ENCODE measurements around the gene COMT. TPM values are rescaled to one million over a fixed set of nuclear protein-coding genes. Genes with fewer than 3 reads are reported as not detected.

The COMT gene
- total RNA-seq, 2 experiments from 2014 or later: 92.6 to 95.3 TPM

- ATAC-seq: no peak
- Mint-ChIP-seq H3K9me3 (ENCODE audit: low read depth) (no peaks in the 10 kb centered on the region), H3K36me3 (no peaks in the 10 kb centered on the region), H3K27ac (no peak overlapping the region), H3K4me1 (peaks cover 9% of the 10 kb centered on the region), H3K4me3 (no peak overlapping the region), H3K27me3 (no peaks in the 10 kb centered on the region)
- DNase-seq: no peak
- CTCF ChIA-PET: interaction anchor here (1.1 to 10.7 kb wide), 4 partner anchors 11 to 154 kb away, joined by 3 to 97 read pairs (median 3); no protein-coding TSS in a partner anchor
Measured at GRCh38 chr22:19974935-19975706, 33.5 kb downstream of the COMT start.

- Mint-ChIP-seq H3K27me3 (no peaks in the 10 kb centered on the region), H3K9me3 (ENCODE audit: low read depth) (no peaks in the 10 kb centered on the region), H3K27ac (no peak overlapping the region), H3K36me3 (no peaks in the 10 kb centered on the region), H3K4me3 (no peak overlapping the region), H3K4me1 (peaks cover 9% of the 10 kb centered on the region)
- DNase-seq (no peak), ATAC-seq (no peak)
- CTCF ChIA-PET: interaction anchor here (1.1 to 1.4 kb wide), 2 partner anchors 17 to 153 kb away, joined by 3 read pairs; no protein-coding TSS in a partner anchor
Measured at GRCh38 chr22:19975707-19976035, 34.1 kb downstream of the COMT start.

- no peaks in the 10 kb centered on the region for H3K9me3 Mint-ChIP-seq (ENCODE audit: low read depth)
- CTCF ChIA-PET: interaction anchor here (0.6 kb wide), 1 partner anchor 37 kb away, joined by 3 read pairs; no protein-coding TSS in a partner anchor
- no peak overlapping the region for H3K4me3 Mint-ChIP-seq
- no peaks in the 10 kb centered on the region for H3K36me3 Mint-ChIP-seq
- no peaks in the 10 kb centered on the region for H3K27me3 Mint-ChIP-seq
- ATAC-seq (no peak), DNase-seq (no peak)
- peaks cover 7% of the 10 kb centered on the region for H3K4me1 Mint-ChIP-seq
- no peak overlapping the region for H3K27ac Mint-ChIP-seq
Measured at GRCh38 chr22:19976671-19977070, 35.1 kb downstream of the COMT start.

GRCh38 chr22:19977296-19978243 is 36.0 kb downstream of the COMT start:
- peaks cover 7% of the 10 kb centered on the region for H3K4me1 Mint-ChIP-seq
- H3K9me3 Mint-ChIP-seq (ENCODE audit: low read depth): no peaks in the 10 kb centered on the region
- CTCF ChIA-PET: interaction anchor here (0.6 to 1.3 kb wide), 2 partner anchors 36 to 82 kb away, joined by 3 read pairs; no protein-coding TSS in a partner anchor
- no peaks in the 10 kb centered on the region for H3K36me3 Mint-ChIP-seq
- ATAC-seq: no peak
- no peaks in the 10 kb centered on the region for H3K27me3 Mint-ChIP-seq
- DNase-seq: no peak
- no peak overlapping the region for H3K4me3 Mint-ChIP-seq
- no peak overlapping the region for H3K27ac Mint-ChIP-seq

GRCh38 chr22:19978748-19979147 is 37.2 kb downstream of the COMT start:
- Mint-ChIP-seq H3K9me3 (ENCODE audit: low read depth) (no peaks in the 10 kb centered on the region), H3K27ac (no peak overlapping the region), H3K27me3 (no peaks in the 10 kb centered on the region), H3K36me3 (no peaks in the 10 kb centered on the region), H3K4me1 (peaks cover 7% of the 10 kb centered on the region), H3K4me3 (no peak overlapping the region)
- ATAC-seq (no peak), DNase-seq (no peak)
- CTCF ChIA-PET: interaction anchor here (1.3 kb wide), 1 partner anchor 81 kb away, joined by 3 read pairs; no protein-coding TSS in a partner anchor

GRCh38 chr22:19979712-19980493 is 38.3 kb downstream of the COMT start:
- Mint-ChIP-seq H3K36me3 (no peaks in the 10 kb centered on the region), H3K4me3 (no peak overlapping the region), H3K9me3 (ENCODE audit: low read depth) (no peaks in the 10 kb centered on the region), H3K27me3 (no peaks in the 10 kb centered on the region), H3K27ac (no peak overlapping the region), H3K4me1 (peaks cover 6% of the 10 kb centered on the region)
- CTCF ChIA-PET: no interaction called here
- DNase-seq (no peak), ATAC-seq (no peak)

- Mint-ChIP-seq H3K4me3 (no peak overlapping the region), H3K4me1 (no peaks in the 10 kb centered on the region), H3K9me3 (ENCODE audit: low read depth) (no peaks in the 10 kb centered on the region), H3K27ac (no peak overlapping the region), H3K27me3 (no peaks in the 10 kb centered on the region), H3K36me3 (no peaks in the 10 kb centered on the region)
- DNase-seq (no peak), ATAC-seq (no peak)
- CTCF ChIA-PET: no interaction called here
Measured at GRCh38 chr22:19980766-19981165, 39.2 kb downstream of the COMT start.

- no peak for ATAC-seq
- Mint-ChIP-seq H3K4me1 (no peaks in the 10 kb centered on the region), H3K27me3 (no peaks in the 10 kb centered on the region), H3K27ac (no peak overlapping the region), H3K4me3 (no peak overlapping the region), H3K36me3 (no peaks in the 10 kb centered on the region), H3K9me3 (ENCODE audit: low read depth) (no peaks in the 10 kb centered on the region)
- CTCF ChIA-PET: no interaction called here
- DNase-seq: no peak
Measured at GRCh38 chr22:19981171-19981960, 39.8 kb downstream of the COMT start.

- Mint-ChIP-seq H3K4me1 (no peaks in the 10 kb centered on the region), H3K4me3 (no peak overlapping the region), H3K27ac (no peak overlapping the region), H3K27me3 (no peaks in the 10 kb centered on the region), H3K9me3 (ENCODE audit: low read depth) (no peaks in the 10 kb centered on the region), H3K36me3 (no peaks in the 10 kb centered on the region)
- ATAC-seq (no peak), DNase-seq (no peak)
- CTCF ChIA-PET: interaction anchor here (0.7 to 3.4 kb wide), 2 partner anchors 32 to 147 kb away, joined by 3 to 10 read pairs; no protein-coding TSS in a partner anchor
Measured at GRCh38 chr22:19981961-19982920, 40.7 kb downstream of the COMT start.

- Mint-ChIP-seq H3K4me1 (no peaks in the 10 kb centered on the region), H3K9me3 (ENCODE audit: low read depth) (no peaks in the 10 kb centered on the region), H3K27ac (no peak overlapping the region), H3K36me3 (no peaks in the 10 kb centered on the region), H3K27me3 (no peaks in the 10 kb centered on the region), H3K4me3 (no peak overlapping the region)
- DNase-seq: no peak
- ATAC-seq: no peak
- CTCF ChIA-PET: interaction anchor here (1.0 to 3.4 kb wide), 3 partner anchors 11 to 36 kb away, joined by 3 to 10 read pairs (median 4); no protein-coding TSS in a partner anchor
Measured at GRCh38 chr22:19982991-19983578, 41.5 kb downstream of the COMT start.

- CTCF ChIA-PET: interaction anchor here (0.7 to 3.4 kb wide), 4 partner anchors 11 to 35 kb away, joined by 3 to 10 read pairs (median 4); no protein-coding TSS in a partner anchor
- no peaks in the 10 kb centered on the region for H3K27me3 Mint-ChIP-seq
- H3K9me3 Mint-ChIP-seq (ENCODE audit: low read depth): no peaks in the 10 kb centered on the region
Measured at GRCh38 chr22:19983741-19984140, 42.2 kb downstream of the COMT start.

More at GRCh38 chr22:19983741-19984140, 42.2 kb downstream of the COMT start:
- Mint-ChIP-seq H3K4me1 (no peaks in the 10 kb centered on the region), H3K4me3 (no peak overlapping the region), H3K27ac (no peak overlapping the region), H3K36me3 (no peaks in the 10 kb centered on the region)
- ATAC-seq (no peak), DNase-seq (no peak)

All from activated CD8-positive, alpha-beta memory T cell treated with anti-CD3 and anti-CD28 coated beads, Interleukin-2, amount 10 ng/mL, durations not matched to agents 7 days and 5 days (primary cell).